Sigmoid colon (tissue), 4 donors: ENCODE measurements around the gene USP31.

Experiments used
- EP300 ChIP-seq, 4 donors: sonication (generic); formaldehyde crosslinking; IDR thresholded peaks; one replicate each; pipeline ENCODE4 v1.6.1; 2017; ENCODE audit warnings: antibody characterized with exemption in 4 of 4
- POLR2A ChIP-seq, 2 donors: fragments of 450-650 bp; IDR thresholded peaks; one replicate each; pipeline ENCODE4 v1.6.1; 2016; ENCODE audit warnings: antibody characterized with exemption in 2 of 2, mild to moderate bottlenecking in 2 of 2, moderate library complexity in 2 of 2
- TF ChIP-seq, protein P1 (sequence below), 4 experiments: fragments of 450-650 bp in 3 of 4; fragments of 200-600 bp in 1 of 4; IDR thresholded peaks; one replicate each; pipeline ENCODE4 v1.5.1; 2016 to 2019; ENCODE audit warnings: antibody characterized with exemption in 4 of 4, mild to moderate bottlenecking in 3 of 4, moderate library complexity in 2 of 4

DNA sequence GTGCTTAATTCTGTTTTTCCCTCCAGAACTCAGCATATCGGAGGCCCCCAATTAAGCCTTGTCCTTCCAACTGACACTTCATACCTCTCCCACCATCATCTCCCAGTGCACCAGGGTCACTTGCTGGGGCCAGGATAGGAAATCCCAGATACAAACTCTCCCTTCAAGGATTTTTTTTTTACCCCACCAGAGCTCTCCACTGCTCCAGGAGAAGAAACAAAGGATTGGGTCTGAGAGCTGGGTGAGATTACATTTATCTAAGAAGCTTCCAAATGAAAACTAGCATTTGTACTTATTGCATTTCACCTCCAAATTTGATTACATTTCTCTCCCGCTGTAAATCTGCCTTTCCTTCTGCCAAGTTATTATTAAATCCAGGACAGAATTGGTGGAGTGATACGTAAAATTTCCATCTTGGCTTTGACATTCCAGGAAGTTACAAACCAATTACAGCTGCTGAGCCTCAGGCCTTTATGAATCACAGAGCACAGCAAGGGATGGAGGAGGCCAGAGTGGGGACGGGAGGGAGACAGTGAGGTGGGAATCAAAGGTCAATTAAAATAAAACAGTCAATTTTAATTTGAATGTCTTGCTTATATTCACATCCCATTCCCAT lies 123.5 kb downstream of the USP31 start:
- TF ChIP-seq POLR2A (IDR thresholded peaks at IDR 0.05) (no peak), EP300 (IDR thresholded peaks at IDR 0.05) (no peak)
- TF ChIP-seq, protein P1, sequence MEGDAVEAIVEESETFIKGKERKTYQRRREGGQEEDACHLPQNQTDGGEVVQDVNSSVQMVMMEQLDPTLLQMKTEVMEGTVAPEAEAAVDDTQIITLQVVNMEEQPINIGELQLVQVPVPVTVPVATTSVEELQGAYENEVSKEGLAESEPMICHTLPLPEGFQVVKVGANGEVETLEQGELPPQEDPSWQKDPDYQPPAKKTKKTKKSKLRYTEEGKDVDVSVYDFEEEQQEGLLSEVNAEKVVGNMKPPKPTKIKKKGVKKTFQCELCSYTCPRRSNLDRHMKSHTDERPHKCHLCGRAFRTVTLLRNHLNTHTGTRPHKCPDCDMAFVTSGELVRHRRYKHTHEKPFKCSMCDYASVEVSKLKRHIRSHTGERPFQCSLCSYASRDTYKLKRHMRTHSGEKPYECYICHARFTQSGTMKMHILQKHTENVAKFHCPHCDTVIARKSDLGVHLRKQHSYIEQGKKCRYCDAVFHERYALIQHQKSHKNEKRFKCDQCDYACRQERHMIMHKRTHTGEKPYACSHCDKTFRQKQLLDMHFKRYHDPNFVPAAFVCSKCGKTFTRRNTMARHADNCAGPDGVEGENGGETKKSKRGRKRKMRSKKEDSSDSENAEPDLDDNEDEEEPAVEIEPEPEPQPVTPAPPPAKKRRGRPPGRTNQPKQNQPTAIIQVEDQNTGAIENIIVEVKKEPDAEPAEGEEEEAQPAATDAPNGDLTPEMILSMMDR (IDR thresholded peaks at IDR 0.05), result no peak
